GM18498 (cell line): ENCODE data around the gene MAP4K2.
"Not testable (repeated sequence)": the region's sequence is repeated elsewhere in the genome, so short reads cannot be mapped to it uniquely, and the experiment has no call there.

Source experiments
- ATAC-seq: cut with Tn5 transposase; IDR thresholded peaks from one replicate; pipeline ENCODE4 v1.9.1; 2021; ENCODE audit warnings: mild to moderate bottlenecking, moderate library complexity; ENCODE audit not compliant: unreplicated experiment

The MAP4K2 gene

DNA sequence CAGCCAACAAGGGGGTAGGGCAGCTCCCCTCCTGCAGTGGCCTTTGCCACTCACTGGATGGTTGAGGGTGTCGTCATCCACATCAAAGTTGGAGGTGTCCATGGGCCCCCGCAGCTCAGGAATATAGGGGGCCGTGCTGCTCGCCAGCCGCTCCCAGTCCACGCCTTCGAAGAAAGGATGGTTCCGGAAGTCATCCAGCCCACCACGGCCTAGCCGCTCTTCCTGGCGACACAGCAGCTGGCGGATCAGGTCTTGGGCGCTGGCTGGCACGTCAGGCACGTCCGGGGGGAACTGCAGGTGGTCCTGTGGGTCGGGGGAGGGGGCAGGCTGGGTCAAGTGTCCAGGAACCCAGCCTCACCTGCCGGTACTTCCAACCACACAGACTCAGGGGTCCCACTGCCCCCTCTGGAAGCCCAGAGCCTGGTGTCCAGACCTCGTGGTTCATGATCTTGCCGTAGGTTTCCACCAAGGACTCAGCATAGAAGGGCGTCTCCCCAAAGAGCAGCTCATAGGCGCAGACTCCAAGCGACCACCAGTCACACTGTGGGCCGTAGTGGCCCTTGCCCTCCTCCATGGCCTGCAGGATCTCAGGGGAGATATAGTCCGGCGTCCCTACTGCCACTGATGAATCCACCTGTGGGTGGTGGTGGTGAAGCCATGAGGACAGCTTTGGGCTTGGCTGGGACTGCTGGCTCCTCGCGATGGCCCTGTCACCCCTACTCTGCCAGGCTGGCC lies 35.8 kb upstream of the MAP4K2 start:
- no peak for ATAC-seq

GRCh38 chr11:64837887-64838351 lies 34.9 kb upstream of the MAP4K2 start:
- ATAC-seq, result no peak

- no peak for ATAC-seq
These were observed 33.5 kb upstream of the MAP4K2 start for GRCh38 chr11:64836448-64837072.

GRCh38 chr11:64835616-64836447 lies 32.8 kb upstream of the MAP4K2 start:
- no peak for ATAC-seq

DNA sequence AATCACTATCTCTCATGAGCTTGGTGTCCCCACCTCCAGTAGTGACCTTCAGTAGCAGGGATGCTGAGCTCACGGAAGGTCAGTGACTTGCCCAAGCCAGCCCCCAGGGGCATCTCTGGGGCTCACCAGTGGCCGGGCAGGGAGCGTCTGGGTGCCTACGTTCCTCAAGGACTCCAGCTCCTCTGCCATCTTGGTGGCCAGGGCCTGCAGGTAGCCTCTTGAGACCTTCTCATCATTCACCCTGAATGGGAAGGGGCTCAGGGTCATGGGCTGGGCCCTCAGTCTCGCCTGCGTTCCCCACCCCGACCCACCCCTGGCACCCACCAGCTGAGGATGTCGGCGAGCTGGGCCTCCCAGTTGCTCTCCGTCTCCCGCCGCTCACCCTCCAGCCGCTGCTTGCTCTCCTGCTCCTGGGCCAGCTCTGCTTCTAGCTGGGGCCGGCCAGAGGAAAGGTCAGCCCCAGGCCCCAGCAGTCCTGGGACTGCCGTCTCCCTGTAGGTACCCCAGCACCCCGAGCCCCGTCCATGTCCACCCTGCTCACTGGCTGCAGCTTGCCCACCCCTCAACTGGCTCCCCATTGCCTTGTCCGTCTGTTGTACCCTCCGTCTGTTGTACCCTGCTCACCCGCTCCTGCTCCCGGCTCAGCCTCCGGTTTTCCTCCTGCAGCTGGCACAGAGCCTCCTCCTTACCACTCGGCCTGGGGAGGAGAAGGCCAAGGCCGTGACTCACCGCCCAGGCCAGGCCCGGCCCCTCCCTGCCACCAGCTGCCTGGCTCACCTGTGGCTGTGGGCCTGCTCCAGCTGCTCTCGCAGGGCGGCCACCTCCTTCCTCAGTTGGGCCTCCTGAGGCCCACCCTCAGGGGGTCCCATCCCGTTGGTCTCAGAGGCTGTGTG lies 32.0 kb upstream of the MAP4K2 start:
- no peak for ATAC-seq

DNA sequence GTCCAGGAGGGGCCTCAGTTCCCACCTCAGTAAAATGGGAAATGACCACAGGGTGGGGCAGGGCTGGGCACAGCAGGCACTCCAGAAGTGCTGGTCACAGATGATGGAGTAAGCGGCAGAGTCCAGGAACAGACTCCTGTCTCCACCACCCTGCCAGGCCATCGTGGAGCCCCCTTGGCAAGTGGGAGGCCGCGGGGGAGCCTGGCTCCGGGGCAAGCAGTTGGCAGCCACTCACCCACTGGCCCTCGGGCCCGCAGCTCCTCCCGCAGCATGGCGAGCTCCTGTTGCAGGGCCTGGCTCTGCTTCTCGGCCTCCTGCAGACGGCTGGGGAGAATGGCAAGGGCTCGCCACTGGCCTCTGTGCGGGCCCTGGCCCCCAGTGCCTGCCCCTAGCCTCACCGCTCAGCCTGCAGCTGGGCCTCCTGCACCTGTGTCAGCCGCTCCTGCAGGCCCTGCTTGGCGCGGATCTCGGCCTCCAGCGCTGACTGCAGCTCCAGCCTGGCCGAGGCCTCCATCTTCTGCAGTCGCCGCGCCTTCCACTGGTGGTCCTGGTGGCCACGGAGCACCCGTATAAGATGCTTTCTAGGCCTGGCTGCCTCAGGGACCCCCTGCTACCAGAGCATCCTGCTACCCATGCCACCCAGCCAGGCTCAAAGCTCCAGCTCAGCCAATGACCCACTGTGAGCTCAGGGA lies 31.2 kb upstream of the MAP4K2 start:
- no peak for ATAC-seq

DNA sequence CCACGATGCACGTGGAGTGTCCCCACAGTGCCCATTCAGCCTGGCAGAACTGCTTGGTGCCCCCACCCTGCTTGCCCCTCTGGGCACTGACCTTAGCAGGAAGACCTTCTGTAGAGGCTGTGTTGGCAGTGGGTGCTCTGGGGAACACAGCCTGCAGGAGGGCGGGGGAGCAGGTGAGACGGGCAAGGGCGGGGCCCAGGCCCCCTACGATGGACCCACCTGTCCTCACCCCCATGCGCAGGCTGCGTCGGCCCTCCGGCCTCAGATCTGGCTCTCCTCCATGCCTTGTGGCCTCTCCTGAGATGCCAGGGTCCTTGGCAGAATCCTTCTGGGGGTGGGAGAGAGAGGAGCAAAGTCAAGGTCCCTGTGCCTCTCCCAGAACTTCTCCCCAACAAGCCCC lies 30.5 kb upstream of the MAP4K2 start:
- no peak for ATAC-seq

DNA sequence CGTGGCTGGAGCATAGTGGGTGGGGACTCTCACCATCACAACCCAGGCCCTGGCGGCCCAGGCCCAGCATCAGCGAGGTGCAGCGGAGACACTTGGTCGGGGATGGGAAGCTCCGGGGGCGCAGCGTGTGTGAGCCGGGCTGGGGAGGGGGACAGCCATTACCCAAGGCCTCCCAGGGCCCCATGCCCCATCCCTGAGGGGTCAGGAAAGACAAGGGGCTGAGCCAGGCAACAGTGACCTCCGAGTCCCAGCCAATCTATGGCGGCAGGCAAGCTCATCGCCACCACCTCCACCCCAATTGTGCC lies 30.1 kb upstream of the MAP4K2 start:
- ATAC-seq, result no peak

DNA sequence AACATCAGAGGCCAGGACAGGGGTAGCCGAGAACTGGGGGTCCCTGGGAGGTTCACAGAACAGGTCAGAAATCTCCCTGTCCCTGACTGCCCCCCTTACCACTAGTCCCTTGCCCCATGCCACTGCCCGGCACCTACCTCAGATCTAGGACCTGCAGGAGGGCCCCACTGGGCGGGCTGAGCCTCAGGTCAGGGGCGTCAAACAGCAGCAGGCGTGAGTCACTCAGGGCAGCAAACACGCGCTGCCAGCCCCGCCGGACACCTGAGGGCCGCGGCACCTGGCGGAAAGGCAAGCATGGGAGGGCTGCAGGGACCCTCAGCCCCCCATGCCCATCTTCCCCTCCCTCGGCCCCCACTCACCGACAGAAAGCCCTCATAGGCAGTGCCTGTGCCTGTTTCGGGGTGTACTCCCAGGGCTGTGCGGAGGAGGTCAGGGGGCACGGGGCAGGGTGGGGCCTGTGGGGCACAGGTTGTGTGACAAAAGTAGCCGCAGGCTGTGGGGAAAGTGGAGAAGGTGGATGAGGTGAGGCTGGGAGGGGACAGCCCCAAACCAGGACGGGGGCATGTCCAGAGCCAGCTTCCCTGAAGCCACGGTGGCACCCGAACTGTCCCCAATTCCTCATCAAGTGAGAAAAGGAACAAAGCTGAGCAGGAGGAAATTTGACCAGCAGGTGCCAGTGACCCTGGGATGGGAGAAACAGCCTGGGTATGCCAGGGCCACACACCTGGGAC lies 29.6 kb upstream of the MAP4K2 start:
- no peak for ATAC-seq

DNA sequence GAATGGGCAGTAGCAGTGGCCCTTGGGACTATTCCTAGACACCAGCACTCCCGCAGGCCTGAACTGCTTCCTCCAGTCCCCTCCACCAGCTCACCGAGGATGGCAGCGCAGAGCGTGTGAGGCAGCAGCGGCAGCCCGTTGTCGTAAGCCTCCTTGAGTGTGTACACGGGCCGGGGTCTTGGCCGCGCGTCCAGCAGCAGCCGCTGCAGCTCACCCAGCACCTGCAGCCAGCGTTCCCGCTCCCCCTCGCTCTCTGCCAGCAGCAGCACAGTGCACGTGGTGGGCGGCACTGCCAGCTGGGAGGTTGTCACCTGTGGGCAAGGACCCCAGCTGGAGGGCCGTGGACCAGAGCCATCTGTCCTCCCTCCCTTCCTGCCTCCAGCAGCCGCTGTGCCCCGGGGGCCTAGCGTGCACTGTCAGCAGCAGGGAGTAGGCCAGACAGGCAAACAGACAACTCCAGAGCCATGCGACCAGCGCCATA lies 28.4 kb upstream of the MAP4K2 start:
- ATAC-seq, result no peak

DNA sequence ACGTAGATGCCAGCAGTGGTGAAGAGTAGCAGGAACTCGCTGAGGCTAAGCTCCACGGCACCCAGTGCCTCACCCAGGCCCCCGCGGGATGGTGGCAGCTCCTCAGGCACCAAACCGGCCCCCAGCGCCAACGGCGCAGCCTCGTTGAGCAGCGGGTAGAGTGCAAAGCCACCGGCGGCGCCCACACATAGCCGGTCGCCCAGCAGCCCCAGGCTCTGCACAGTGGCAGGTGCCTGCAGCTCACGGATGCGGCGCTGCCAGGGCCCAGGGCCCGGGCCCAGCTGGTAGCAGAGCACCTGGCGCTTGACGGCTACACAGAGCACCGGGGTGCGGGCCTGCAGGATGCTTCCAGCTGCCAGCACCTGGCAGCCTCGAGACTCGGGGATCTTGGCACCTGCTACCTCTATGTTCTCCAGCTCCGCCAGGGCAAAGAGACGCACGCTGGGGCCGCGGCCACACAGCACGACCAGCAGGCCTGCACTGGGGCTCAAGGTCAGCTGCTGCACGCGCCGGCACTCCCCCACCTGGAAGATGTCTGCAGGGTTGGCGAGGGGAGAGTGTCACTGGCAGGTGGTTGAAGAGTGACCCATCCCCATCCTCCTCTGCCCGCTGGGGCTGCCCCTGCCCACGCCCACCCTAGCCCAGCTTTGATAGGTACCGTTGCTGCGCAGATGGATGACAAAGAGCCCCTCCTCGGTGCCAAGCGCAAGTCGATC lies 26.7 kb upstream of the MAP4K2 start:
- ATAC-seq, result no peak

GRCh38 chr11:64827451-64827839 lies 24.4 kb upstream of the MAP4K2 start:
- ATAC-seq, result no peak

DNA sequence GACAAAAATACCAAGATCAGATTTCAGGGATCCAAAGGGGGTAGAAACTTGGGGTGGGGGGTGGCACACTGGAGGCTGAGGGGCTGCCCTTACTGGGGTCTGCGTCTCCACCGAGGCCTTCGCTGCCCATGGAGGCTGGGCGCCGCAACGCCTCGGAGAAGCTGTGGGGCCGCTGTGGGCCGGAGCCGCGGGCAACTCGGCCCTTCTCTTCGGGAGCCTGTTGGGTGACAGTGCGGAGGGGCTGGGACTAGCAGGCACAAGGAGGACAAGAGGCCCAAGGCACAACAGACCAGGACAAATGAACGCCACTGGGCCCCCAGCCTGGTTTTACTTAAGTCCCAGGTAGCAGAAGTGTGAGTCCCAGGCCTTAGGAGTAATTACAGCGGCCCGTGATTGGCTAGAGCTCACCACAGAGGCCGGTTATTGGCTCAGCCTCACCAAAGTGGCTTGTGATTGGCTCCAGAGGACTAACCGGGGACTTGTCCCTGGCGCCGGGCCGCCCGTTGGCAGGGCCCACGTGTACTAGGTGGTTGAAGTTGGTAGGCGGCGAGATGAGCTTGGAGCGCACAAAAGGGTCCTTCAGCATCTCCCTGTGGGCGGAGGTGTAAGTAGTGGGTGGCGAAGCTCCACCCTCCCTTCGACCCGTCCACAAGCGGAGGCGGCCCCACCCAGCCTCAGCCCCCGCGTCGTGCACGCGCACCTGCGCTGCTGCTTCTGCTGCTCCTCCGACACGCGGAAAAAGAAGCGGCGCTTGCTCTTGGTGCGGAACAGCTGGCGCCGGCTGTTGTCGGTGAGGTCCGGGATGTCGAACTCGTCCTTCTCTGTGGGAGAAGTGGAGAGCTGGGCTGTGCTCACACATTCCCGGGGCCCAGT lies 23.8 kb upstream of the MAP4K2 start:
- no peak for ATAC-seq

DNA sequence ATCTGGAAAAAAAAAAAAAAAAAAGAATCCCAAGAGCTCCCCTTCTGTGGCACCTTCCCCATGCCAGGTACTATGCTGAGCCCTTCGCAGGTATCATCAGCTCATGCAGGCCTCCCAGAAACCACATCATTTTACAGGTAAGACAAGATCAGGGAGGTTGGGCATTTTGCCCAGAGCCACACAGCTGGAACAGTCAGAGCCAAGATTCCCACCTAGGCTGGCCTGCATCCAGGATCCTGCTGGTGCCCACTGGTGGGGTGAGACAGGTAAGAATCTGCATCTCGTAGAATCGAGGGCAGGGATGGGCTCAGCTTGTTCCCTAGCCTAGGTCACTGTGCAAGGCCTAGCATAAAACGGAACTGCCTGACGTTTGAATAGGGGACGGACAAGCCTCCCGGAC lies 23.0 kb upstream of the MAP4K2 start:
- no peak for ATAC-seq

GRCh38 chr11:64823568-64824119 lies 20.6 kb upstream of the MAP4K2 start:
- no peak for ATAC-seq

GRCh38 chr11:64817476-64817875 lies 14.5 kb upstream of the MAP4K2 start:
- no peak for ATAC-seq

DNA sequence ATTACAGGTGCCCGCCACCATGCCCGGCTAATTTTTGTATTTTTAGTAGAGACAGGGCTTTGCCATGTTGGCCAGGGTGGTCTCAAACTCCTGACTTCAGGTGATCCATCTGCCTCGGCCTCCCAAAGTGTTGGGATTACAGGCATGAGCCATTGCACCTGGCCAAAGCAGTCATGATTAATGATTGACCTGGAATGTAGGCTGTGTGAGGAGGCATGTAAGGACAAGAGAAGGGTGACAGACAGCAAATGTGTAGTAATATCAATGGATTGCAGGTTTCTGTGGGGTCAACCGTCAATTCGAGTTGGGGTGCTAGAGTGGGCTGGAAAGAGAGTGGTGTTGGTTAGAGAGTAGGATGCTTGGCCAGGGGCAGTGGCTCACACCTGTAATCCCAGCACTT lies 12.4 kb upstream of the MAP4K2 start:
- ATAC-seq, result not testable (repeated sequence)
